Glomerular visceral epithelial cell (primary cell): ENCODE measurements around the gene IKZF3.
"Not testable (repeated sequence)": the region's sequence is repeated elsewhere in the genome, so short reads cannot be mapped to it uniquely, and the experiment has no call there.

ENCODE experiments used
- DNase-seq: peaks from one replicate; pipeline ENCODE4 v3.0.0-alpha.2; 2016; ENCODE audit errors: extremely low spot score

The IKZF3 gene

GRCh38 chr17:39863918-39864746 lies at the start of gene IKZF3:
Gene IKZF3, minus strand, starts transcription at chr17:39864312. Its CDS starts 186 bp downstream, at chr17:39864126.
- peak; percentile 63 for DNase-seq

GRCh38 chr17:39908789-39909352 lies 44.8 kb upstream of the IKZF3 start:
- DNase-seq = no peak

- no peak for DNase-seq
Measured at GRCh38 chr17:39904990-39905288, 40.8 kb upstream of the IKZF3 start.

- peak; percentile 19 for DNase-seq
Measured at GRCh38 chr17:39903158-39903884, 39.2 kb upstream of the IKZF3 start.

- not testable (repeated sequence) for DNase-seq
Measured at GRCh38 chr17:39902027-39902426, 37.9 kb upstream of the IKZF3 start.

- DNase-seq = no peak
Measured at GRCh38 chr17:39899215-39899614, 35.1 kb upstream of the IKZF3 start.

GRCh38 chr17:39898088-39898487 lies 34.0 kb upstream of the IKZF3 start:
- no peak for DNase-seq

GRCh38 chr17:39894681-39895376 lies 30.7 kb upstream of the IKZF3 start:
- DNase-seq = no peak

- no peak for DNase-seq
Measured at GRCh38 chr17:39889200-39889599, 25.1 kb upstream of the IKZF3 start.

GRCh38 chr17:39887078-39887477 lies 23.0 kb upstream of the IKZF3 start:
- no peak for DNase-seq

GRCh38 chr17:39886102-39886501 lies 22.0 kb upstream of the IKZF3 start:
- not testable (repeated sequence) for DNase-seq

- DNase-seq = no peak
Measured at GRCh38 chr17:39872751-39873150, 8.6 kb upstream of the IKZF3 start.

- DNase-seq = no peak
Measured at GRCh38 chr17:39871801-39872200, 7.7 kb upstream of the IKZF3 start.

- DNase-seq = no peak
Measured at GRCh38 chr17:39870776-39871175, 6.7 kb upstream of the IKZF3 start.

- no peak for DNase-seq
Measured at GRCh38 chr17:39868554-39868942, 4.4 kb upstream of the IKZF3 start.

GRCh38 chr17:39867880-39868553 lies 3.9 kb upstream of the IKZF3 start, which contains the start of gene ZPBP2:
Gene ZPBP2, plus strand, starts transcription at chr17:39868202. Its CDS starts 153 bp downstream, at chr17:39868355.
- no peak for DNase-seq

GRCh38 chr17:39867084-39867879 lies 3.2 kb upstream of the IKZF3 start:
- no peak for DNase-seq

GRCh38 chr17:39866013-39866730 lies 2.1 kb upstream of the IKZF3 start:
- no peak for DNase-seq

GRCh38 chr17:39863244-39863917 lies 731 bp downstream of the IKZF3 start:
- DNase-seq = no peak

GRCh38 chr17:39861235-39861634 lies 2.9 kb downstream of the IKZF3 start:
- no peak for DNase-seq
